PC-9 (cell line): ENCODE results near the gene TMEM97.
"Not testable (repeated sequence)": the region's sequence is repeated elsewhere in the genome, so short reads cannot be mapped to it uniquely, and the experiment has no call there.

ENCODE experiments used
- CTCF ChIP-seq: fragments of 200-600 bp; sonication (generic); conservative IDR thresholded peaks from 2 replicates; pipeline ENCODE4 v1.6.1; 2017; ENCODE audit warnings: mixed run types, antibody characterized with exemption, mild to moderate bottlenecking, moderate library complexity
- EZH2 ChIP-seq: fragments of 200-600 bp; sonication (generic); IDR thresholded peaks from 2 replicates; pipeline ENCODE4 v1.8.0; 2017; ENCODE audit warnings: antibody characterized with exemption, low read depth

GRCh38 chr17:28273341-28273740, 45.7 kb upstream of the TMEM97 start:
- not testable (repeated sequence) for TF ChIP-seq CTCF, EZH2
